Left kidney (tissue), 2 donors: Measurements from ENCODE around the gene COL17A1. TPM values are rescaled to one million over a fixed set of nuclear protein-coding genes. Genes with fewer than 3 reads are reported as not detected.

Experiments
- DNase-seq: peaks from one replicate; pipeline ENCODE4 v3.0.0-alpha.2; 2013
- polyA plus RNA-seq: library from polyadenylated mRNA; unstranded; fragments of 120-200 nt; gene quantifications from one replicate; pipeline ENCODE4 v1.2.1, GENCODE V29; 2013; ENCODE audit not compliant: insufficient read length

The COL17A1 gene
- polyA plus RNA-seq, 1 donor, result 0.63 TPM

GRCh38 chr10:104033401-104033930, 52.2 kb downstream of the COL17A1 start:
- DNase-seq, result no peak

- no peak for DNase-seq
Observed at GRCh38 chr10:104032144-104032775, 53.4 kb downstream of the COL17A1 start.

- DNase-seq, result no peak
Observed at GRCh38 chr10:104031631-104032030, 54.0 kb downstream of the COL17A1 start.

GRCh38 chr10:104029521-104029860, 56.2 kb downstream of the COL17A1 start:
- DNase-seq, result no peak

- DNase-seq, result no peak
Observed at GRCh38 chr10:104028823-104029520, 56.7 kb downstream of the COL17A1 start.

- DNase-seq, result peak; percentile 10
Observed at GRCh38 chr10:104028146-104028545, 57.5 kb downstream of the COL17A1 start.

- peak; percentile 29 for DNase-seq
Observed at GRCh38 chr10:104026762-104027161, 58.9 kb downstream of the COL17A1 start.

- no peak for DNase-seq
Observed at GRCh38 chr10:104025524-104025923, 60.2 kb downstream of the COL17A1 start.

GRCh38 chr10:104022026-104022425, 63.7 kb downstream of the COL17A1 start:
- no peak for DNase-seq

- DNase-seq, result no peak
Observed at GRCh38 chr10:104021246-104021645, 64.4 kb downstream of the COL17A1 start.

- DNase-seq, result no peak
Observed at GRCh38 chr10:104020020-104020419, 65.7 kb downstream of the COL17A1 start.

- DNase-seq, result no peak
Observed at GRCh38 chr10:104018471-104018870, 67.2 kb downstream of the COL17A1 start.

- no peak for DNase-seq
Observed at GRCh38 chr10:104016661-104017060, 69.0 kb downstream of the COL17A1 start.

GRCh38 chr10:104014176-104014575, 71.5 kb downstream of the COL17A1 start:
- no peak for DNase-seq

- DNase-seq, result no peak
Observed at GRCh38 chr10:104013489-104013888, 72.2 kb downstream of the COL17A1 start.

- no peak for DNase-seq
Observed at GRCh38 chr10:104011904-104012303, 73.8 kb downstream of the COL17A1 start.

- DNase-seq, result no peak
Observed at GRCh38 chr10:104005172-104005863, 80.4 kb downstream of the COL17A1 start.

- no peak for DNase-seq
Observed at GRCh38 chr10:104002911-104003310, 82.8 kb downstream of the COL17A1 start.

GRCh38 chr10:103998805-103999204, 86.9 kb downstream of the COL17A1 start:
- no peak for DNase-seq

GRCh38 chr10:103995134-103995533, 90.5 kb downstream of the COL17A1 start:
- DNase-seq, result no peak

- DNase-seq, result no peak
Observed at GRCh38 chr10:103991393-103992128, 94.1 kb downstream of the COL17A1 start.

- no peak for DNase-seq
Observed at GRCh38 chr10:103990531-103990930, 95.1 kb downstream of the COL17A1 start.
